Astrocyte (in vitro differentiated cells and primary cell): ENCODE measurements around the gene PDCD2L. TPM values are rescaled to one million over a fixed set of nuclear protein-coding genes. Genes with fewer than 3 reads are reported as not detected.

Source experiments
- DNase-seq: peaks from one replicate; pipeline ENCODE4 v3.0.0-alpha.2; 2010; ENCODE audit warnings: low read depth
- FAIRE-seq: peaks from 2 replicates; lab custom pipeline; 2011; peaks lifted over from hg19 to GRCh38; lab: Jason Lieb, UNC
- H2AFZ ChIP-seq: 2 replicates; pipeline ENCODE4 v1.6.0; 2012; ENCODE audit warnings: low read depth, low read length, inconsistent platforms
- H3K27ac ChIP-seq: 2 replicates; pipeline ENCODE4 v1.5.1; 2011; ENCODE audit warnings: low read depth, low read length, inconsistent platforms
- H3K27me3 ChIP-seq: 2 replicates; pipeline ENCODE4 v1.6.0; 2011; ENCODE audit warnings: low read length, inconsistent platforms; ENCODE audit not compliant: insufficient read depth
- H3K36me3 ChIP-seq: 2 replicates; pipeline ENCODE4 v1.5.1; 2011; ENCODE audit warnings: low read length, inconsistent platforms; ENCODE audit not compliant: insufficient read depth
- H3K4me1 ChIP-seq: 2 replicates; pipeline ENCODE4 v1.5.1; 2011; ENCODE audit warnings: low read length, inconsistent platforms; ENCODE audit not compliant: insufficient read depth
- H3K4me2 ChIP-seq: 2 replicates; pipeline ENCODE4 v1.6.0; 2012; ENCODE audit warnings: low read length, inconsistent platforms
- H3K4me3 ChIP-seq: 2 replicates; pipeline ENCODE4 v1.5.1; 2011; ENCODE audit warnings: low read depth, mild to moderate bottlenecking, low read length, inconsistent platforms; ENCODE audit not compliant: insufficient read depth
- H3K79me2 ChIP-seq: 2 replicates; pipeline ENCODE4 v1.6.0; 2012; ENCODE audit warnings: mild to moderate bottlenecking, low read length, inconsistent platforms; ENCODE audit not compliant: insufficient read depth
- H3K9ac ChIP-seq: 2 replicates; pipeline ENCODE4 v1.6.0; 2012; ENCODE audit warnings: mild to moderate bottlenecking, low read length, inconsistent platforms
- H3K9me3 ChIP-seq: 2 replicates; pipeline ENCODE4 v1.5.1; 2012; ENCODE audit warnings: low read depth, mild to moderate bottlenecking, low read length, inconsistent platforms; ENCODE audit not compliant: insufficient read depth
- H4K20me1 ChIP-seq: 2 replicates; pipeline ENCODE4 v1.6.0; 2012; ENCODE audit warnings: low read length, inconsistent platforms; ENCODE audit not compliant: insufficient read depth
- H3K27ac Mint-ChIP-seq: one replicate; pipeline ENCODE4 v1.8.0; 2021; ENCODE audit warnings: mild to moderate bottlenecking, mixed read lengths; ENCODE audit not compliant: unreplicated experiment
- H3K27me3 Mint-ChIP-seq: one replicate; pipeline ENCODE4 v1.8.0; 2021; ENCODE audit warnings: low read depth, mixed read lengths; ENCODE audit not compliant: unreplicated experiment
- H3K36me3 Mint-ChIP-seq: one replicate; pipeline ENCODE4 v1.8.0; 2021; ENCODE audit warnings: low read depth, mixed read lengths; ENCODE audit not compliant: unreplicated experiment
- H3K4me1 Mint-ChIP-seq: one replicate; pipeline ENCODE4 v1.8.0; 2021; ENCODE audit warnings: low read depth, mixed read lengths; ENCODE audit not compliant: unreplicated experiment
- H3K4me3 Mint-ChIP-seq: one replicate; pipeline ENCODE4 v1.8.0; 2021; ENCODE audit warnings: mild to moderate bottlenecking, moderate library complexity, mixed read lengths; ENCODE audit not compliant: unreplicated experiment
- H3K9me3 Mint-ChIP-seq: one replicate; pipeline ENCODE4 v1.8.0; 2021; ENCODE audit warnings: mild to moderate bottlenecking, mixed read lengths; ENCODE audit not compliant: unreplicated experiment
- EZH2 ChIP-seq: IDR thresholded peaks from 2 replicates; pipeline ENCODE4 v1.6.1; 2012; ENCODE audit warnings: mild to moderate bottlenecking, low read length, inconsistent platforms; ENCODE audit not compliant: insufficient read depth
- total RNA-seq: library from RNA; stranded (reverse); gene quantifications from 2 replicates; pipeline ENCODE4 v1.2.1, GENCODE V29; 2021
- TF ChIP-seq, protein P1 (sequence below): IDR thresholded peaks from 2 replicates; pipeline ENCODE4 v1.5.1; 2011; ENCODE audit warnings: low read depth, mild to moderate bottlenecking, inconsistent platforms, low read length, moderate library complexity; ENCODE audit not compliant: insufficient read depth

PDCD2L gene
- total RNA-seq, 1 donor from 2014 or later = 12.0 TPM

DNA sequence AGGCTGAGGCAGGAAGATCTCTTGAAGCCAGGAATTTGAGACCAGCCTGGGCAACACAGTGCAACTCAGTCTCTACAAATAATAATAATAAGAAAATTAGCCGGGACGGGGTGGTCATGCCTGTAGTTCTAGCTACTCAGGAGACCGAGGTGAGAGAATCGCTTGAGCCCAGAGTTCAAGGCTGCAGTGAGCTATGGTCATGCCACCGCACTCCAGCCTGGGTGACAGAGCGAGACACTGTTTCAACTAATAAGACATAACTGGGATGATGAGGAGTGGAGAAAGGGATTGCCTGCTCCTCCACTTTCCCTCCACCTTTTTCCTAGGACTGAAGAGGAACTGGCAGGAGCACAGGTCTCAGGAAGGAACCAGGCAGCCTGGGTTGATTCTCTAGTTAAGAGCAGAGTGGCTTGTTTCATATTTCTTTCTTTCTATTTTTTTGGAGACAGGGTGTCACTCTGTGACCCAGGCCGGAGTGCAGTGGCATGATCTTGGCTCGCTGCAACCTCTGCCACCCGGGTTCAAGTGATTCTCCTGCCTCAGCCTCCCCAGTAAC lies 43.8 kb upstream of the PDCD2L start:
- H3K9me3 ChIP-seq = no peaks in the 10 kb centered on the region
- Mint-ChIP-seq H3K4me3 (peak overlapping the region; percentile 82), H3K27ac (peak overlapping the region; percentile 82)

GRCh38 chr19:34362679-34363069 lies 41.5 kb upstream of the PDCD2L start:
- no peak overlapping the region for H3K4me3 ChIP-seq
- DNase-seq (no peak), FAIRE-seq (no peak)
- H2AFZ ChIP-seq = no peak overlapping the region
- peaks cover 27% of the 10 kb centered on the region for H3K79me2 ChIP-seq
- peaks cover 5% of the 10 kb centered on the region for H3K36me3 ChIP-seq
- no peaks in the 10 kb centered on the region for H3K27me3 Mint-ChIP-seq
- H3K27ac ChIP-seq = no peak overlapping the region
- H4K20me1 ChIP-seq = peaks cover 20% of the 10 kb centered on the region
- H3K4me1 Mint-ChIP-seq = peaks cover 18% of the 10 kb centered on the region
- TF ChIP-seq EZH2 = no peak
- TF ChIP-seq, protein P1, sequence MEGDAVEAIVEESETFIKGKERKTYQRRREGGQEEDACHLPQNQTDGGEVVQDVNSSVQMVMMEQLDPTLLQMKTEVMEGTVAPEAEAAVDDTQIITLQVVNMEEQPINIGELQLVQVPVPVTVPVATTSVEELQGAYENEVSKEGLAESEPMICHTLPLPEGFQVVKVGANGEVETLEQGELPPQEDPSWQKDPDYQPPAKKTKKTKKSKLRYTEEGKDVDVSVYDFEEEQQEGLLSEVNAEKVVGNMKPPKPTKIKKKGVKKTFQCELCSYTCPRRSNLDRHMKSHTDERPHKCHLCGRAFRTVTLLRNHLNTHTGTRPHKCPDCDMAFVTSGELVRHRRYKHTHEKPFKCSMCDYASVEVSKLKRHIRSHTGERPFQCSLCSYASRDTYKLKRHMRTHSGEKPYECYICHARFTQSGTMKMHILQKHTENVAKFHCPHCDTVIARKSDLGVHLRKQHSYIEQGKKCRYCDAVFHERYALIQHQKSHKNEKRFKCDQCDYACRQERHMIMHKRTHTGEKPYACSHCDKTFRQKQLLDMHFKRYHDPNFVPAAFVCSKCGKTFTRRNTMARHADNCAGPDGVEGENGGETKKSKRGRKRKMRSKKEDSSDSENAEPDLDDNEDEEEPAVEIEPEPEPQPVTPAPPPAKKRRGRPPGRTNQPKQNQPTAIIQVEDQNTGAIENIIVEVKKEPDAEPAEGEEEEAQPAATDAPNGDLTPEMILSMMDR = no peak
- H3K36me3 Mint-ChIP-seq = peaks cover 11% of the 10 kb centered on the region
- H3K9me3 Mint-ChIP-seq = no peaks in the 10 kb centered on the region
- H3K9me3 ChIP-seq = no peaks in the 10 kb centered on the region
- no peak overlapping the region for H3K4me3 Mint-ChIP-seq
- H3K4me2 ChIP-seq = no peak overlapping the region
- H3K9ac ChIP-seq = no peak overlapping the region
- no peak overlapping the region for H3K27ac Mint-ChIP-seq
- H3K27me3 ChIP-seq = no peaks in the 10 kb centered on the region
- H3K4me1 ChIP-seq = peaks cover 25% of the 10 kb centered on the region

More for the DNA sequence above, 43.8 kb upstream of the PDCD2L start:
- no peaks in the 10 kb centered on the region for H3K27me3 Mint-ChIP-seq
- Histone ChIP-seq H3K4me2 (no peak overlapping the region), H3K27ac (no peak overlapping the region), H3K27me3 (no peaks in the 10 kb centered on the region), H3K4me3 (no peak overlapping the region), H3K4me1 (peaks cover 16% of the 10 kb centered on the region), H3K36me3 (no peaks in the 10 kb centered on the region), H3K79me2 (peaks cover 4% of the 10 kb centered on the region), H3K9ac (no peak overlapping the region), H4K20me1 (no peaks in the 10 kb centered on the region), H2AFZ (no peak overlapping the region)
- no peak for DNase-seq
- H3K9me3 Mint-ChIP-seq = no peaks in the 10 kb centered on the region
- TF ChIP-seq EZH2 = no peak
- TF ChIP-seq, protein P1 = no peak
- peaks cover 9% of the 10 kb centered on the region for H3K4me1 Mint-ChIP-seq
- no peak for FAIRE-seq
- peaks cover 6% of the 10 kb centered on the region for H3K36me3 Mint-ChIP-seq

DNA sequence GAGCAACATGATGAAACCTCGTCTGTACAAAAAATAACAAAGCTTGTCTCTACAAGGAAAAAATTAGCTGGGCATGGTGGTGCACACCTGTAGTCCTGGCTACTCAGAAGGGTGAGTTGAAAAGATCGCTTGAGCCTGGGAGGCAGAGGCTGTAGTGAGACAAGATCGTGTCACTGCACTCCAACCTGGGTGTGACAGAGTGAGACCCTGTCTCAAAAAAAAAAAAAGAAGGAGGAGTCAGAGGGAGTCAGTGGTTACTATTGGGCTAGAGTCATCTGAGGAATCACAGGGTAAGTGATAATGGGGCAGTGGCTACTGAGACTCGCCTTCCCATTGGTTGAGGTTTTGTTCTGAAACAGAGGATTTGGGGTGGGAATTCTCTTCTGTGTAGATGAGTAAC lies 41.1 kb upstream of the PDCD2L start:
- H4K20me1 ChIP-seq = peaks cover 22% of the 10 kb centered on the region
- no peak for DNase-seq
- peaks cover 30% of the 10 kb centered on the region for H3K79me2 ChIP-seq
- Mint-ChIP-seq H3K27ac (no peak overlapping the region), H3K4me1 (peaks cover 19% of the 10 kb centered on the region), H3K36me3 (peaks cover 11% of the 10 kb centered on the region), H3K27me3 (no peaks in the 10 kb centered on the region), H3K4me3 (no peak overlapping the region), H3K9me3 (no peaks in the 10 kb centered on the region)
- H3K4me3 ChIP-seq = no peak overlapping the region
- peaks cover 8% of the 10 kb centered on the region for H3K36me3 ChIP-seq
- TF ChIP-seq, protein P1 = no peak
- no peak for TF ChIP-seq EZH2
- no peaks in the 10 kb centered on the region for H3K9me3 ChIP-seq
- no peak overlapping the region for H3K4me2 ChIP-seq
- no peaks in the 10 kb centered on the region for H3K27me3 ChIP-seq
- H3K9ac ChIP-seq = no peak overlapping the region
- H2AFZ ChIP-seq = no peak overlapping the region
- FAIRE-seq = no peak
- peaks cover 25% of the 10 kb centered on the region for H3K4me1 ChIP-seq
- H3K27ac ChIP-seq = no peak overlapping the region
